GM18907 (cell line): Measurements from ENCODE around the gene GSTT4.
"Not testable (repeated sequence)": the region's sequence is repeated elsewhere in the genome, so short reads cannot be mapped to it uniquely, and the experiment has no call there.

Source experiments
- ATAC-seq: cut with Tn5 transposase; IDR thresholded peaks from one replicate; pipeline ENCODE4 v1.9.1; 2021; ENCODE audit warnings: mild to moderate bottlenecking, moderate library complexity; ENCODE audit not compliant: unreplicated experiment

The GSTT4 gene

GRCh38 chr22:24026056-24026455 is 20.8 kb upstream of the GSTT4 start:
- ATAC-seq = no peak

GRCh38 chr22:24025475-24025874 is 20.2 kb upstream of the GSTT4 start:
- ATAC-seq = no peak

GRCh38 chr22:24024354-24024753 is 19.1 kb upstream of the GSTT4 start:
- no peak for ATAC-seq

GRCh38 chr22:24023204-24023789 is 18.0 kb upstream of the GSTT4 start:
- no peak for ATAC-seq

GRCh38 chr22:24021304-24021703 is 16.1 kb upstream of the GSTT4 start:
- no peak for ATAC-seq

GRCh38 chr22:24016156-24016555 is 10.9 kb upstream of the GSTT4 start:
- ATAC-seq = no peak

- no peak for ATAC-seq
These were observed 6.4 kb upstream of the GSTT4 start for GRCh38 chr22:24011735-24012068.

- ATAC-seq = no peak
These were observed 4.8 kb upstream of the GSTT4 start for GRCh38 chr22:24010018-24010391.

GRCh38 chr22:24009227-24010017 is 4.2 kb upstream of the GSTT4 start:
- no peak for ATAC-seq

GRCh38 chr22:24008381-24009226 is 3.4 kb upstream of the GSTT4 start:
- no peak for ATAC-seq

GRCh38 chr22:24008022-24008283 is 2.7 kb upstream of the GSTT4 start:
- ATAC-seq = no peak

GRCh38 chr22:24007253-24008021 is 2.2 kb upstream of the GSTT4 start:
- ATAC-seq = no peak

- no peak for ATAC-seq
These were observed 1.6 kb upstream of the GSTT4 start for GRCh38 chr22:24006914-24007214.

- ATAC-seq = no peak
These were observed 1.1 kb upstream of the GSTT4 start for GRCh38 chr22:24006207-24006913.

- no peak for ATAC-seq
These were observed 1.4 kb downstream of the GSTT4 start for GRCh38 chr22:24003887-24004286.

- no peak for ATAC-seq
These were observed 2.4 kb downstream of the GSTT4 start for GRCh38 chr22:24002851-24003250.

- no peak for ATAC-seq
These were observed 3.0 kb downstream of the GSTT4 start for GRCh38 chr22:24002272-24002671.

GRCh38 chr22:24001314-24001713 is 3.9 kb downstream of the GSTT4 start:
- no peak for ATAC-seq

GRCh38 chr22:23999779-24000178 is 5.5 kb downstream of the GSTT4 start:
- ATAC-seq = not testable (repeated sequence)

GRCh38 chr22:23997092-23997491 is 8.2 kb downstream of the GSTT4 start:
- no peak for ATAC-seq

- not testable (repeated sequence) for ATAC-seq
These were observed 11.6 kb downstream of the GSTT4 start for GRCh38 chr22:23993581-23994177.
